ENCODE results near the gene DYSF.
A peak's percentile ranks its signal among the peaks of the same experiment; 100 is the strongest.
"Not testable (repeated sequence)": the region's sequence is repeated elsewhere in the genome, so short reads cannot be mapped to it uniquely, and the experiment has no call there.

The DYSF gene

GRCh38 chr2:71453404-71454220 lies at the start of gene DYSF:
TSS of gene DYSF (plus strand) at chr2:71453561.
- peak; percentile 14 for DNase-seq

GRCh38 chr2:71409611-71410010 lies 43.8 kb upstream of the DYSF start:
- DNase-seq: no peak

GRCh38 chr2:71410696-71411095 lies 42.7 kb upstream of the DYSF start:
- DNase-seq: no peak

- not testable (repeated sequence) for DNase-seq
These were observed 36.5 kb upstream of the DYSF start for GRCh38 chr2:71416866-71417265.

GRCh38 chr2:71417300-71418202 lies 35.8 kb upstream of the DYSF start:
- no peak for DNase-seq

GRCh38 chr2:71419145-71419544 lies 34.2 kb upstream of the DYSF start:
- no peak for DNase-seq

GRCh38 chr2:71419976-71420375 lies 33.4 kb upstream of the DYSF start:
- no peak for DNase-seq

- no peak for DNase-seq
These were observed 30.6 kb upstream of the DYSF start for GRCh38 chr2:71422786-71423185.

GRCh38 chr2:71423817-71424420 lies 29.4 kb upstream of the DYSF start:
- no peak for DNase-seq

- DNase-seq: no peak
These were observed 26.6 kb upstream of the DYSF start for GRCh38 chr2:71426721-71427120.

- no peak for DNase-seq
These were observed 24.6 kb upstream of the DYSF start for GRCh38 chr2:71428472-71429383.

- DNase-seq: not testable (repeated sequence)
These were observed 8.2 kb upstream of the DYSF start for GRCh38 chr2:71445142-71445541.

GRCh38 chr2:71446505-71446904 lies 6.9 kb upstream of the DYSF start:
- no peak for DNase-seq

GRCh38 chr2:71449343-71449742 lies 4.0 kb upstream of the DYSF start:
- no peak for DNase-seq

GRCh38 chr2:71451705-71452104 lies 1.7 kb upstream of the DYSF start:
- no peak for DNase-seq

GRCh38 chr2:71452565-71452964 lies 796 bp upstream of the DYSF start:
- peak; percentile 30 for DNase-seq

- DNase-seq: no peak
These were observed 1.1 kb downstream of the DYSF start for GRCh38 chr2:71454221-71455010.

- DNase-seq: no peak
These were observed 1.8 kb downstream of the DYSF start for GRCh38 chr2:71455011-71455740.

- no peak for DNase-seq
These were observed 2.6 kb downstream of the DYSF start for GRCh38 chr2:71455741-71456569.

GRCh38 chr2:71456617-71457016 lies 3.3 kb downstream of the DYSF start:
- DNase-seq: no peak
